Fibroblast of lung (primary cell): ENCODE results near the gene HTR2C. TPM values are rescaled to one million over a fixed set of nuclear protein-coding genes. Genes with fewer than 3 reads are reported as not detected.

Source experiments
- DNase-seq, 2 donors: peaks; one replicate each; pipeline versions ENCODE4 v3.0.0 to v3.0.0-alpha.2; 2010; ENCODE audit warnings: low read depth in 2 of 2
- H2AFZ ChIP-seq: 2 replicates; pipeline ENCODE4 v1.5.1; 2012; ENCODE audit warnings: low read length, control low read depth, inconsistent platforms
- H3K27ac ChIP-seq: 2 replicates; pipeline ENCODE4 v1.5.1; 2011; ENCODE audit warnings: low read length, control low read depth; ENCODE audit not compliant: insufficient read depth
- H3K27me3 ChIP-seq: 2 replicates; pipeline ENCODE4 v1.5.1; 2011; ENCODE audit warnings: mild to moderate bottlenecking, low read length; ENCODE audit not compliant: control insufficient read depth, insufficient read depth
- H3K36me3 ChIP-seq: 2 replicates; pipeline ENCODE4 v1.5.1; 2011; ENCODE audit warnings: low read length; ENCODE audit not compliant: control insufficient read depth, insufficient read depth
- H3K4me1 ChIP-seq: 2 replicates; pipeline ENCODE4 v1.5.1; 2011; ENCODE audit warnings: low read length; ENCODE audit not compliant: control insufficient read depth, insufficient read depth; ENCODE audit errors: extremely low read depth
- H3K4me2 ChIP-seq: 2 replicates; pipeline ENCODE4 v1.5.1; 2011; ENCODE audit warnings: low read length, control low read depth; ENCODE audit not compliant: insufficient read depth; ENCODE audit errors: extremely low read depth
- H3K4me3 ChIP-seq, 4 experiments: fragments of 200-600 bp in 1 of 4; sonication (generic) in 1 of 4; replicated peaks in 1 of 4; 2 replicates each; pipeline ENCODE4 v1.5.1; 2011 to 2016; ENCODE audit warnings: low read length in 4 of 4, low read depth in 3 of 4, mild to moderate bottlenecking in 3 of 4, control low read depth in 2 of 4, inconsistent platforms in 1 of 4, mixed read lengths in 1 of 4; ENCODE audit not compliant: insufficient read depth in 1 of 4; ENCODE audit errors: control extremely low read depth in 1 of 4
- H3K79me2 ChIP-seq: 2 replicates; pipeline ENCODE4 v1.5.1; 2012; ENCODE audit warnings: mild to moderate bottlenecking, low read length, inconsistent platforms; ENCODE audit not compliant: control insufficient read depth, insufficient read depth
- H3K9ac ChIP-seq: 2 replicates; pipeline ENCODE4 v1.5.1; 2011; ENCODE audit warnings: mild to moderate bottlenecking, low read length, control low read depth; ENCODE audit not compliant: insufficient read depth
- H3K9me3 ChIP-seq: 2 replicates; pipeline ENCODE4 v1.5.1; 2012; ENCODE audit warnings: low read depth, low read length; ENCODE audit not compliant: control insufficient read depth, insufficient read depth
- H4K20me1 ChIP-seq: 2 replicates; pipeline ENCODE4 v1.5.1; 2011; ENCODE audit warnings: low read length; ENCODE audit not compliant: control insufficient read depth, insufficient read depth; ENCODE audit errors: extremely low read depth
- CTCF ChIP-seq, 2 donors: IDR thresholded peaks in 1 of 2; conservative IDR thresholded peaks in 1 of 2; 1 replicate in 1 of 2; 2 replicates in 1 of 2; pipeline ENCODE4 v1.5.1; 2011 to 2012; ENCODE audit warnings: low read length in 2 of 2, control low read depth in 1 of 2, inconsistent platforms in 1 of 2, low read depth in 1 of 2, mild to moderate bottlenecking in 1 of 2
- EZH2 ChIP-seq: IDR thresholded peaks from 2 replicates; pipeline ENCODE4 v1.5.1; 2012; ENCODE audit warnings: low read length, control low read depth, mild to moderate bottlenecking; ENCODE audit errors: missing control alignments
- polyA plus RNA-seq, 2 donors: library from polyadenylated mRNA; depleted of rRNA in 1 of 2; stranded (reverse) in 1 of 2; unstranded in 1 of 2; fragments of >200 nt; gene quantifications; 2 replicates each; pipeline ENCODE4 v1.2.1, GENCODE V29; 2011 to 2012; ENCODE audit warnings: missing spikeins in 1 of 2
- total RNA-seq: library from RNA; depleted of rRNA; stranded (reverse); fragments of >200 nt; gene quantifications from 2 replicates; pipeline ENCODE4 v1.2.1, GENCODE V29; 2014

The HTR2C gene
- total and polyA plus RNA-seq, 2 donors (not counting 1 experiment from before 2014, with no cell fraction given), result not detected

- no peak overlapping the region for H3K9ac ChIP-seq
- no peak overlapping the region for H3K27ac ChIP-seq
- H3K27me3 ChIP-seq, result no peaks in the 10 kb centered on the region
- no peaks in the 10 kb centered on the region for H4K20me1 ChIP-seq
- H3K4me1 ChIP-seq, result no peaks in the 10 kb centered on the region
- TF ChIP-seq EZH2, result no peak
- TF ChIP-seq CTCF (conservative IDR thresholded peaks at IDR 0.05 in 1 of 2, IDR thresholded peaks at IDR 0.05 in 1 of 2; ENCODE audit: low read depth in 1 of 2, low read length in 2 of 2), result no peak
- H3K4me3 ChIP-seq, result no peak overlapping the region
- no peaks in the 10 kb centered on the region for H3K79me2 ChIP-seq
- no peaks in the 10 kb centered on the region for H3K9me3 ChIP-seq
- no peaks in the 10 kb centered on the region for H3K36me3 ChIP-seq
- no peak for DNase-seq
- no peak overlapping the region for H2AFZ ChIP-seq
- no peak overlapping the region for H3K4me2 ChIP-seq
Observed at GRCh38 chrX:114906984-114907510, 323.2 kb downstream of the HTR2C start.

- no peak overlapping the region for H3K4me2 ChIP-seq
- H3K4me3 ChIP-seq, result no peak overlapping the region
- H2AFZ ChIP-seq, result no peak overlapping the region
- no peaks in the 10 kb centered on the region for H3K27me3 ChIP-seq
- DNase-seq, result no peak
- no peaks in the 10 kb centered on the region for H4K20me1 ChIP-seq
- no peaks in the 10 kb centered on the region for H3K36me3 ChIP-seq
- no peaks in the 10 kb centered on the region for H3K79me2 ChIP-seq
- TF ChIP-seq EZH2, result no peak
- H3K9ac ChIP-seq, result no peak overlapping the region
- H3K9me3 ChIP-seq, result no peaks in the 10 kb centered on the region
- no peak overlapping the region for H3K27ac ChIP-seq
- no peaks in the 10 kb centered on the region for H3K4me1 ChIP-seq
Observed at GRCh38 chrX:114924423-114924822, 340.5 kb downstream of the HTR2C start.

GRCh38 chrX:114924856-114925255, 341.0 kb downstream of the HTR2C start:
- H3K27ac ChIP-seq, result no peak overlapping the region
- no peak overlapping the region for H3K9ac ChIP-seq
- H2AFZ ChIP-seq, result no peak overlapping the region
- no peaks in the 10 kb centered on the region for H3K36me3 ChIP-seq
- no peaks in the 10 kb centered on the region for H3K79me2 ChIP-seq
- DNase-seq, result peak; percentile 11 to 76
- H3K4me3 ChIP-seq, result no peak overlapping the region
- no peaks in the 10 kb centered on the region for H3K27me3 ChIP-seq
- H4K20me1 ChIP-seq, result no peaks in the 10 kb centered on the region
- H3K4me2 ChIP-seq, result no peak overlapping the region
- H3K4me1 ChIP-seq, result no peaks in the 10 kb centered on the region
- H3K9me3 ChIP-seq, result no peaks in the 10 kb centered on the region
- TF ChIP-seq EZH2, result no peak
- TF ChIP-seq CTCF (conservative IDR thresholded peaks at IDR 0.05 in 1 of 2, IDR thresholded peaks at IDR 0.05 in 1 of 2; ENCODE audit: low read depth in 1 of 2, low read length in 2 of 2), result no peak
